ENCODE data around the gene ATG9A.

ATG9A gene

GRCh38 chr2:219218217-219218731, 11.2 kb downstream of the ATG9A start:
- H3K4me1 ChIP-seq (ENCODE audit: insufficient read depth, low read length, poor library complexity, severe bottlenecking), result peaks cover 10% of the 10 kb centered on the region
- no peaks in the 10 kb centered on the region for H3K27me3 ChIP-seq (ENCODE audit: insufficient read depth, low read length, poor library complexity, severe bottlenecking)
- no peaks in the 10 kb centered on the region for H3K9me3 ChIP-seq (ENCODE audit: insufficient read depth, low read depth, low read length)
- H3K9me2 ChIP-seq (replicated peaks; ENCODE audit: low read depth, low read length), result no peaks in the 10 kb centered on the region
- no peaks in the 10 kb centered on the region for H4K20me1 ChIP-seq (ENCODE audit: insufficient read depth, low read length, poor library complexity, severe bottlenecking)
- H3K4me2 ChIP-seq (ENCODE audit: low read depth, low read length, poor library complexity, severe bottlenecking), result peak overlapping the region; percentile 60
- H3F3A ChIP-seq (ENCODE audit: low read depth), result no peaks in the 10 kb centered on the region
- H3K79me2 ChIP-seq (ENCODE audit: insufficient read depth, low read length), result no peaks in the 10 kb centered on the region
- TF ChIP-seq EZH2phosphoT487 (IDR thresholded peaks at IDR 0.05; ENCODE audit: borderline replicate concordance), result no peak
- TF ChIP-seq CTCF (conservative IDR thresholded peaks at IDR 0.05; ENCODE audit: low read length), result no peak
- H3K9ac ChIP-seq (ENCODE audit: low read depth, low read length, poor library complexity, severe bottlenecking), result no peak overlapping the region
- H3K36me3 ChIP-seq (ENCODE audit: insufficient read depth, low read length), result peaks cover 28% of the 10 kb centered on the region; the same call in 1 of the 2 replicates
- H3K4me3 ChIP-seq (ENCODE audit: low read length, poor library complexity, severe bottlenecking), result peak overlapping the region; percentile 33
- no peak overlapping the region for H2AFZ ChIP-seq (ENCODE audit: low read length)

- H2AFZ ChIP-seq (ENCODE audit: low read length), result no peak overlapping the region
- H4K20me1 ChIP-seq (ENCODE audit: insufficient read depth, low read length, poor library complexity, severe bottlenecking), result no peaks in the 10 kb centered on the region
- H3K4me2 ChIP-seq (ENCODE audit: low read depth, low read length, poor library complexity, severe bottlenecking), result no peak overlapping the region
- no peaks in the 10 kb centered on the region for H3K9me3 ChIP-seq (ENCODE audit: insufficient read depth, low read depth, low read length)
- peaks cover 10% of the 10 kb centered on the region for H3K4me1 ChIP-seq (ENCODE audit: insufficient read depth, low read length, poor library complexity, severe bottlenecking)
- H3K36me3 ChIP-seq (ENCODE audit: insufficient read depth, low read length), result peaks cover 14% of the 10 kb centered on the region; the same call in 1 of the 2 replicates
- no peaks in the 10 kb centered on the region for H3K79me2 ChIP-seq (ENCODE audit: insufficient read depth, low read length)
- H3F3A ChIP-seq (ENCODE audit: low read depth), result no peaks in the 10 kb centered on the region
- no peaks in the 10 kb centered on the region for H3K27me3 ChIP-seq (ENCODE audit: insufficient read depth, low read length, poor library complexity, severe bottlenecking)
- TF ChIP-seq EZH2phosphoT487 (IDR thresholded peaks at IDR 0.05; ENCODE audit: borderline replicate concordance), result no peak
- no peak for TF ChIP-seq CTCF (conservative IDR thresholded peaks at IDR 0.05; ENCODE audit: low read length)
- H3K4me3 ChIP-seq (ENCODE audit: low read length, poor library complexity, severe bottlenecking), result no peak overlapping the region
- no peak overlapping the region for H3K9ac ChIP-seq (ENCODE audit: low read depth, low read length, poor library complexity, severe bottlenecking)
- H3K9me2 ChIP-seq (replicated peaks; ENCODE audit: low read depth, low read length), result no peaks in the 10 kb centered on the region
Observed at GRCh38 chr2:219216535-219216915, 12.9 kb downstream of the ATG9A start.

GRCh38 chr2:219215871-219216534, 13.4 kb downstream of the ATG9A start:
- H3K4me1 ChIP-seq (ENCODE audit: insufficient read depth, low read length, poor library complexity, severe bottlenecking), result peaks cover 10% of the 10 kb centered on the region
- H3K9me2 ChIP-seq (replicated peaks; ENCODE audit: low read depth, low read length), result no peaks in the 10 kb centered on the region
- no peak overlapping the region for H3K9ac ChIP-seq (ENCODE audit: low read depth, low read length, poor library complexity, severe bottlenecking)
- peaks cover 9% of the 10 kb centered on the region; the same call in 1 of the 2 replicates for H3K36me3 ChIP-seq (ENCODE audit: insufficient read depth, low read length)
- H3K79me2 ChIP-seq (ENCODE audit: insufficient read depth, low read length), result no peaks in the 10 kb centered on the region
- H3F3A ChIP-seq (ENCODE audit: low read depth), result no peaks in the 10 kb centered on the region
- H3K27me3 ChIP-seq (ENCODE audit: insufficient read depth, low read length, poor library complexity, severe bottlenecking), result no peaks in the 10 kb centered on the region
- no peak overlapping the region for H3K4me3 ChIP-seq (ENCODE audit: low read length, poor library complexity, severe bottlenecking)
- TF ChIP-seq EZH2phosphoT487 (IDR thresholded peaks at IDR 0.05; ENCODE audit: borderline replicate concordance) (no peak), CTCF (conservative IDR thresholded peaks at IDR 0.05; ENCODE audit: low read length) (no peak)
- no peaks in the 10 kb centered on the region for H4K20me1 ChIP-seq (ENCODE audit: insufficient read depth, low read length, poor library complexity, severe bottlenecking)
- no peaks in the 10 kb centered on the region for H3K9me3 ChIP-seq (ENCODE audit: insufficient read depth, low read depth, low read length)
- H2AFZ ChIP-seq (ENCODE audit: low read length), result no peak overlapping the region
- H3K4me2 ChIP-seq (ENCODE audit: low read depth, low read length, poor library complexity, severe bottlenecking), result no peak overlapping the region
